DOHH2 (cell line): Measurements from ENCODE around the gene OTC.

ENCODE experiments used
- CTCF ChIP-seq: fragments of 200-600 bp; sonication (generic); IDR thresholded peaks from one replicate; pipeline ENCODE4 v1.5.1; 2014; ENCODE audit warnings: antibody characterized with exemption, mild to moderate bottlenecking, low read depth, low read length; ENCODE audit not compliant: poor library complexity, severe bottlenecking
- EZH2phosphoT487 ChIP-seq: fragments of 200-600 bp; sonication (generic); IDR thresholded peaks from 2 replicates; pipeline ENCODE4 v1.6.1; 2017; ENCODE audit warnings: borderline replicate concordance, mild to moderate bottlenecking, antibody characterized with exemption, low read length, moderate library complexity, mixed read lengths

- no peak for TF ChIP-seq CTCF
- TF ChIP-seq EZH2phosphoT487 = no peak
Measured at GRCh38 chrX:38311743-38312142, 40.7 kb upstream of the OTC start.
